ENCODE results near the gene ACOT12. TPM values are rescaled to one million over a fixed set of nuclear protein-coding genes. Genes with fewer than 3 reads are reported as not detected.
A peak's percentile ranks its signal among the peaks of the same experiment; 100 is the strongest.

ACOT12 gene
- total and polyA plus RNA-seq, 2 of the 13 experiments (the other 11 are each of a cell fraction or from before 2014, with no cell fraction given): not detected

DNA sequence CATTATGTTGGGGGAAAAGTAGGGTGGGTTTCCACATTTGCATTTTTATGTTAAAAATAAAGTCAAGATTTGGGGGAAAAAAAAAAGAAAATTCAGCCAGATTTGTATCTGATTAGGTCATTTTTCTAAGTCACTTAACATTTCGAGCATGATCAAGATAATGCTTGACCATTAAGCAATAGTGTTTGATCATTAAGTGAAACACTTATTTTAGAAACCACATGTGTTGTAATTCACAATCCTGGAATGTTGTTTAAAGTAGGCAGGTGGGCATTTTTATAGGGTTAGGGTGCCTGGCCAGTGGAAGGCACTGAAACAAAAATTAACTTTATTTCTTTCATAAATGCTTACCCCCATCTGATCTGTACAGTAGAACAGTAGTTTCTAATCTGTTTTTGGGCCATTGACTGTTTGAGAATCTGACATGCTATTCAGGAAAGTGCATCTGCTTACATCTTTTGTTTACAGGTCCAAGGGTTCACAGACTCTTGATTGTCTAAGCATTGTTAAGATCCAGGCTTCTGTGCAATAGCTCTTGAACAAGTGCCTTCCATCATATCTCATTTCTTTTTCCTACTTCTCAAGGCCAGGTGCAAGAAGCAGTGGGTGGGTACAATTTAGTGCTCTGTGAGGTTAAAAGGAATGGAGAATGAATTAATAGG, 83.4 kb downstream of the ACOT12 start (continued):
- TF ChIP-seq ZBTB2 (CRISPR knock-in tag; IDR thresholded peaks at IDR 0.05; ENCODE audit: low read depth) (no peak), FOXP1 (IDR thresholded peaks at IDR 0.05) (no peak), FOXP1 (CRISPR knock-in tag; IDR thresholded peaks at IDR 0.05) (0 out of 2 replicates have a peak, but pooled peaks have one; percentile 16), EHMT2 (IDR thresholded peaks at IDR 0.05; ENCODE audit: borderline replicate concordance, low read depth, low read length) (no peak), PAWR (CRISPR knock-in tag; IDR thresholded peaks at IDR 0.05; ENCODE audit: borderline replicate concordance) (no peak), IKZF1 (IDR thresholded peaks at IDR 0.05) (no peak), THYN1 (CRISPR knock-in tag; IDR thresholded peaks at IDR 0.05; ENCODE audit: borderline replicate concordance, low read depth) (no peak), NCOR1 (IDR thresholded peaks at IDR 0.05; ENCODE audit: borderline replicate concordance, low read length) (no peak), RCOR2 (CRISPR knock-in tag; IDR thresholded peaks at IDR 0.05) (no peak), STAG1 (CRISPR knock-in tag; IDR thresholded peaks at IDR 0.05) (no peak), TMF1 (CRISPR knock-in tag; IDR thresholded peaks at IDR 0.05; ENCODE audit: low read depth) (no peak), ZBTB26 (CRISPR knock-in tag; IDR thresholded peaks at IDR 0.05; ENCODE audit: borderline replicate concordance) (no peak), ZFP36L1 (CRISPR knock-in tag; IDR thresholded peaks at IDR 0.05) (no peak), MLXIP (CRISPR knock-in tag; IDR thresholded peaks at IDR 0.05; ENCODE audit: borderline replicate concordance) (no peak), NFAT5 (CRISPR knock-in tag; IDR thresholded peaks at IDR 0.05) (no peak), PAF1 (CRISPR knock-in tag; IDR thresholded peaks at IDR 0.05) (no peak), TRIM24 (CRISPR knock-in tag; IDR thresholded peaks at IDR 0.05) (no peak)
